Spleen (tissue), 11 donors: ENCODE data around the gene MICAL3. TPM values are rescaled to one million over a fixed set of nuclear protein-coding genes. Genes with fewer than 3 reads are reported as not detected.

Source experiments
- DNase-seq: peaks from one replicate; pipeline ENCODE4 v3.0.0-alpha.2; 2020
- H3K27ac ChIP-seq, 8 donors: fragments of 200-600 bp; sonication (generic) in 7 of 8; 1 replicate in 4 of 8; 2 replicates in 4 of 8; pipeline versions ENCODE4 v1.5.0 to v1.8.0; 2016 to 2021; ENCODE audit warnings: inconsistent platforms in 4 of 8, mild to moderate bottlenecking in 4 of 8, moderate library complexity in 1 of 8
- H3K27me3 ChIP-seq, 7 donors: fragments of 200-600 bp; sonication (generic) in 6 of 7; replicated peaks in 1 of 7; 1 replicate in 4 of 7; 2 replicates in 3 of 7; pipeline versions ENCODE4 v1.5.0 to v1.8.0; 2016 to 2021; ENCODE audit warnings: inconsistent platforms in 3 of 7, mild to moderate bottlenecking in 1 of 7
- H3K36me3 ChIP-seq, 6 donors: fragments of 200-600 bp; sonication (generic) in 5 of 6; 1 replicate in 4 of 6; 2 replicates in 2 of 6; pipeline versions ENCODE4 v1.5.0 to v1.8.0; 2016 to 2021; ENCODE audit warnings: inconsistent platforms in 2 of 6
- H3K4me1 ChIP-seq, 6 donors: fragments of 200-600 bp; sonication (generic) in 5 of 6; 1 replicate in 3 of 6; 2 replicates in 3 of 6; pipeline versions ENCODE4 v1.5.0 to v1.8.0; 2016 to 2021; ENCODE audit warnings: inconsistent platforms in 3 of 6
- H3K4me3 ChIP-seq, 8 donors: fragments of 200-600 bp; sonication (generic) in 7 of 8; 1 replicate in 4 of 8; 2 replicates in 4 of 8; pipeline versions ENCODE4 v1.5.0 to v1.8.0; 2016 to 2021; ENCODE audit warnings: inconsistent platforms in 4 of 8, mild to moderate bottlenecking in 4 of 8, moderate library complexity in 2 of 8
- H3K9me3 ChIP-seq, 8 donors: fragments of 200-600 bp; sonication (generic) in 7 of 8; 1 replicate in 4 of 8; 2 replicates in 4 of 8; pipeline versions ENCODE4 v1.5.0 to v1.8.0; 2016 to 2021; ENCODE audit warnings: inconsistent platforms in 4 of 8
- POLR2A ChIP-seq, 3 donors: fragments of 450-650 bp; IDR thresholded peaks; one replicate each; pipeline ENCODE4 v1.5.1; 2017; ENCODE audit warnings: antibody characterized with exemption in 3 of 3, mild to moderate bottlenecking in 1 of 3
- POLR2AphosphoS5 ChIP-seq, 3 donors: sonication (generic); formaldehyde crosslinking; IDR thresholded peaks; one replicate each; pipeline ENCODE4 v1.5.1; 2017; ENCODE audit warnings: antibody characterized with exemption in 3 of 3
- WGBS, 5 donors: extraction: QIAGEN DNeasy Blood & Tissue Kit in 3 of 5; methylation state at CpG; one replicate each; pipeline versions ENCODE4 v1.1.5 to v1.1.7; 2013 to 2018; 5-methylcytosine and 5-hydroxymethylcytosine counted together
- intact Hi-C: fragments of 100-400 bp; cut with DNase I; formaldehyde crosslinking; loops from one replicate; pipeline ENCODE4 v1.15.0; 2023; ENCODE audit warnings: low total_unique reads
- polyA plus RNA-seq, 3 donors: library from polyadenylated mRNA; stranded (reverse); fragments of 200-250 nt; gene quantifications; one replicate each; pipeline ENCODE4 v1.2.1, GENCODE V29; 2013
- total RNA-seq, 7 donors: library from RNA; depleted of rRNA in 3 of 7; stranded (reverse); fragments of >200 nt in 3 of 7; fragmentation: NEBNext Ultra II Directional in 4 of 7; extraction: Animal tissue kit (Norgen Biotek cat#: 25700) in 4 of 7; gene quantifications; one replicate each; pipeline versions ENCODE4 v1.1.0 to v1.2.1, GENCODE V29; 2016 to 2021
- TF ChIP-seq, protein P1 (sequence below), 11 experiments: fragments of 200-600 bp in 7 of 11; fragments of 450-650 bp in 4 of 11; sonication (generic) in 4 of 11; IDR thresholded peaks in 8 of 11; conservative IDR thresholded peaks in 3 of 11; 1 replicate in 7 of 11; 2 replicates in 4 of 11; pipeline versions ENCODE4 v1.4.0 to v1.8.0; 2016 to 2021; ENCODE audit warnings: antibody characterized with exemption in 11 of 11, inconsistent platforms in 4 of 11, mild to moderate bottlenecking in 1 of 11
- donor health status: healthy with polysubstance abuse.
- donor health status: DM: no; HTN: no; CAD: no; lungs with moderate emphysema.
- donor health status: DM: no; HTN: no; CAD: no.
- donor health status: Bipolar disorder and iron deficiency.
- donor health status: healthy.
- donor health status: DM: no; HTN: no; CAD: no.
- donor health status: DM: yes; HTN: yes; CAD: no.

MICAL3 gene
- total and polyA plus RNA-seq, 10 donors = 2.6 to 133 (median 75.2) TPM

DNA sequence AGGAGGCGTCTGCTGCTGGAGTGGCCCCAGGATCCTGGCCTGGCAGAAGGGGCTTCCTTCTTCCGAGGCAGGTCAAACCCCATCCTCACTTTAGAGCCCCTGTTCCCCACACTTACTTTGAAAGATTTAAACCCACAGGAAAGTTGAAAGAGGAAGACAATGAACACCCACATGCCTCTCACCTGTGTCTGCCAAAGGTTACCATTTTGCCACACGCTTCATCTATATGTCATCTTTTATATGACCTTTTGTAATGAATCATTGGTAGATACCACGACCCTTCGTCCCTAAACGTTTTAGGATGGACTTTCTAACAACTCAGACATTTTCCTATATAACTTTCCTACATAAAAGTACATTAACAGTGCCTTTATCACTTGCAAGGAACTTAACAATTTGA, 210.3 kb downstream of the MICAL3 start:
- H3K27ac ChIP-seq = no peak overlapping the region
- H3K36me3 ChIP-seq = peaks cover 0 to 100% (median 83%) of the 10 kb centered on the region in 6 donors
- intact Hi-C loops = no loop called here
- no peaks in the 10 kb centered on the region for H3K9me3 ChIP-seq
- 81 to 90% (median 87%) methylated on average over 6 of the region's 6 CpGs for WGBS, 5 donors
- DNase-seq = no peak
- H3K27me3 ChIP-seq = no peaks in the 10 kb centered on the region
- H3K4me3 ChIP-seq = no peak overlapping the region
- TF ChIP-seq POLR2A (IDR thresholded peaks at IDR 0.05) (no peak), POLR2AphosphoS5 (IDR thresholded peaks at IDR 0.05) (no peak)
- TF ChIP-seq, protein P1, sequence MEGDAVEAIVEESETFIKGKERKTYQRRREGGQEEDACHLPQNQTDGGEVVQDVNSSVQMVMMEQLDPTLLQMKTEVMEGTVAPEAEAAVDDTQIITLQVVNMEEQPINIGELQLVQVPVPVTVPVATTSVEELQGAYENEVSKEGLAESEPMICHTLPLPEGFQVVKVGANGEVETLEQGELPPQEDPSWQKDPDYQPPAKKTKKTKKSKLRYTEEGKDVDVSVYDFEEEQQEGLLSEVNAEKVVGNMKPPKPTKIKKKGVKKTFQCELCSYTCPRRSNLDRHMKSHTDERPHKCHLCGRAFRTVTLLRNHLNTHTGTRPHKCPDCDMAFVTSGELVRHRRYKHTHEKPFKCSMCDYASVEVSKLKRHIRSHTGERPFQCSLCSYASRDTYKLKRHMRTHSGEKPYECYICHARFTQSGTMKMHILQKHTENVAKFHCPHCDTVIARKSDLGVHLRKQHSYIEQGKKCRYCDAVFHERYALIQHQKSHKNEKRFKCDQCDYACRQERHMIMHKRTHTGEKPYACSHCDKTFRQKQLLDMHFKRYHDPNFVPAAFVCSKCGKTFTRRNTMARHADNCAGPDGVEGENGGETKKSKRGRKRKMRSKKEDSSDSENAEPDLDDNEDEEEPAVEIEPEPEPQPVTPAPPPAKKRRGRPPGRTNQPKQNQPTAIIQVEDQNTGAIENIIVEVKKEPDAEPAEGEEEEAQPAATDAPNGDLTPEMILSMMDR (IDR thresholded peaks at IDR 0.05 in 8 of 11, conservative IDR thresholded peaks at IDR 0.05 in 3 of 11) = no peak
- no peaks in the 10 kb centered on the region for H3K4me1 ChIP-seq

DNA sequence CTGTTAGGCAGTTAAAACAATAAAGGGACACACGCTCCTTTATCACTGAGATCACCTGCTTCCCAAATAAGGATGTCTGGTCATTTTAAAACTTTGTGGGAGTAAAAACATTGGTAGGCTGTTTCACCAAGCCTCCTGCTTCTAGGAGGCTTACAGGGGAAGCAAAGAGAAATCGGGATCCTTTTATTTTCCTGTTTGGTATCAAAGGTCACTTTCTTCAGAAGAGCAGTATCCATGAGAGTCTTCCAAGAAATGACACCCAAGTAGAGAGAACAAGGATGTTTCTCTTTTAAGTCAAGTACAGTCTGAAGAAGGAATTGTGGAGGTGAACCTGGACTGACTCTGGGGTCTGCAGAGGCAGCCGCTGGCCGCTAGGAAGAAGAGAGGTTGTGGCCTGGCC, 213.2 kb downstream of the MICAL3 start:
- H3K9me3 ChIP-seq = no peaks in the 10 kb centered on the region
- H3K36me3 ChIP-seq = peaks cover 0 to 100% (median 82%) of the 10 kb centered on the region in 6 donors
- 92 to 95% (median 94%) methylated on average over 4 of the region's 4 CpGs for WGBS, 5 donors
- no peaks in the 10 kb centered on the region for H3K27me3 ChIP-seq
- TF ChIP-seq POLR2A (IDR thresholded peaks at IDR 0.05) = no peak
- TF ChIP-seq POLR2AphosphoS5 (IDR thresholded peaks at IDR 0.05) = no peak
- TF ChIP-seq, protein P1 (IDR thresholded peaks at IDR 0.05 in 8 of 11, conservative IDR thresholded peaks at IDR 0.05 in 3 of 11) = no peak
- no peak for DNase-seq
- no peaks in the 10 kb centered on the region for H3K4me1 ChIP-seq
- H3K4me3 ChIP-seq = no peak overlapping the region
- intact Hi-C loops = no loop called here
- H3K27ac ChIP-seq = no peak overlapping the region

DNA sequence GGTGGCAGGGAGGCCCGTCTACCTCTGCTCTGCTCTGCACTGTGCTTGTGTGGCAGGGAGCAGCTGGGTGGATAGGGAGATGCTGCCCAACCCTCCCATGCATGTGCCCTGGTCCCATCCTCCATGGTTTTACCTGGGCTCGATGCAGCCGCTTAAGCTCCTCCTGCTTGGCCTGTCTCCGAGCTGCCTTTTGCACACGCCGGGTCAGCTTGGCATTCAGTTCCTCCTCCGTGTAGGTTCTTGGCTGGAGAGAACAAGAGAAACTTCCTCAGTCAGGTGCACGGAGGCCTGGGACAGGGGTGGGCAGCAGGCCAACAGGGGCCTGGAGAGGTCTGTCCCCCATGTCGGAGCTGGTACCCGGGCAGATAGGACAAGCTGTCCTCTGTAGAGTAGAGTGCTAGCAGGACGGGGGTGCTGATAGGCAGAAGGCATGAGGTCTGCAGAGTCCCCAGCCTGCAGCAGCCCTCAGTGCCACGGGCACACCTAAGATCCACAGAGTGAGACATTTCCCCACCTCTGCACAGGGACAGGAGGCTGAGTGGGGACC, 213.7 kb downstream of the MICAL3 start:
- 89 to 95% (median 93%) methylated on average over 12 of the region's 12 CpGs for WGBS, 5 donors
- no peak overlapping the region for H3K27ac ChIP-seq
- H3K36me3 ChIP-seq = peaks cover 0 to 100% (median 82%) of the 10 kb centered on the region in 6 donors
- no peaks in the 10 kb centered on the region for H3K9me3 ChIP-seq
- H3K4me1 ChIP-seq = no peaks in the 10 kb centered on the region
- TF ChIP-seq POLR2AphosphoS5 (IDR thresholded peaks at IDR 0.05) = peak in 1 of 3 donors; percentile 12
- TF ChIP-seq, protein P1 (IDR thresholded peaks at IDR 0.05 in 8 of 11, conservative IDR thresholded peaks at IDR 0.05 in 3 of 11) = no peak
- intact Hi-C loops = no loop called here
- no peaks in the 10 kb centered on the region for H3K27me3 ChIP-seq
- no peak overlapping the region for H3K4me3 ChIP-seq
- no peak for DNase-seq

DNA sequence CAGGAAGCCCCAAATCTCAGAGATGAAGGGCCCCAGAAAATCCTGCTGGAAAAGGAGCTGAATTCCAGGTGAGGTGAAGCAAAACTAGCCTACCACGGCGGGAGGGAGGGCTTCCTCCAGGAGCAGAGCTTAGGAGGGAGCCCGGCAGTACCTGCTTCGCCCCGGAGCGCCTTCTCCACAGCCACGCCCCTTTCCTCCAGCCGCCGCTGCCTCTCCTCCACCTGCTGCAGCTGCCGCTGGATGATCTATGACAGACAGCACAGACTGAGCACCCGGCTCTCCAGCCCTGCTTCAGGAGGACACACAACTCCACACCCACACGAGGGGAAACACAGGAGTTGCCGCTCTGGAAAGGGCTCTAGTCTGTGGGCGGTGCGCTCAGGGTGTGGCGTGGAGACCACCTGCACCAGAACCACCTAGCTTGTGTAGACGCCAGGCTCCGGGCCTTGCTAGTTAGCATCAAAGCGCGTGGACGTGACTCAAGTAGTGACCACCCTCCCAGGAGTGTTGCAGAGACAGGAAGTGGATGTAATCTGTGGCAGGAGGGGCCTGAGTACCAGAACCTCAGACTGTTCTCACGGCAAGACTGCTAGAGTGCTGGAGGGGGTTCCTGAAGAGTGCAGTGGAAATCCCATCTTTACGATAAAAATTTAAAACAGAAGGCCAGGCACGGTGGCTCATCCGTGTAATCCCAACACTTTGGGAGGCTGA, 215.5 kb downstream of the MICAL3 start:
- Histone ChIP-seq H3K9me3 (no peaks in the 10 kb centered on the region), H3K27me3 (no peaks in the 10 kb centered on the region), H3K4me3 (no peak overlapping the region), H3K27ac (no peak overlapping the region), H3K4me1 (no peaks in the 10 kb centered on the region), H3K36me3 (peaks cover 0 to 100% (median 85%) of the 10 kb centered on the region in 6 donors)
- TF ChIP-seq POLR2A (IDR thresholded peaks at IDR 0.05) = no peak
- intact Hi-C loops = no loop called here
- 85 to 91% (median 88%) methylated on average over 24 to 25 of the region's 25 CpGs for WGBS, 5 donors
- DNase-seq = no peak
